Effector memory CD4-positive, alpha-beta T cell (primary cell): ENCODE measurements around the gene BAG1.
A peak's percentile ranks its signal among the peaks of the same experiment; 100 is the strongest.

Source experiments
- DNase-seq, 3 donors: peaks; one replicate each; pipeline ENCODE4 v3.0.0-alpha.2; 2020
- H3K27ac ChIP-seq: 2 replicates; pipeline ENCODE4 v1.7.0; 2013; ENCODE audit warnings: mild to moderate bottlenecking, low read length, moderate library complexity; ENCODE audit not compliant: insufficient read depth, poor library complexity, severe bottlenecking
- H3K27me3 ChIP-seq: replicated peaks from 2 replicates; pipeline ENCODE4 v1.7.0; 2013; ENCODE audit warnings: mild to moderate bottlenecking, low read length; ENCODE audit not compliant: insufficient read depth, control insufficient read depth, poor library complexity, severe bottlenecking
- H3K36me3 ChIP-seq: 2 replicates; pipeline ENCODE4 v1.7.0; 2013; ENCODE audit warnings: mild to moderate bottlenecking, low read length, moderate library complexity; ENCODE audit not compliant: control insufficient read depth, insufficient read depth
- H3K4me1 ChIP-seq: 2 replicates; pipeline ENCODE4 v1.7.0; 2013; ENCODE audit warnings: low read length, mild to moderate bottlenecking; ENCODE audit not compliant: control insufficient read depth, insufficient read depth, poor library complexity, severe bottlenecking
- H3K4me3 ChIP-seq: 2 replicates; pipeline ENCODE4 v1.7.0; 2013; ENCODE audit warnings: low read length, low read depth, mild to moderate bottlenecking; ENCODE audit not compliant: insufficient read depth, poor library complexity, severe bottlenecking
- H3K9me3 ChIP-seq: 2 replicates; pipeline ENCODE4 v1.7.0; 2013; ENCODE audit warnings: mild to moderate bottlenecking, low read length, moderate library complexity; ENCODE audit not compliant: control insufficient read depth

BAG1 gene

GRCh38 chr9:33285502-33285901 lies 21.0 kb upstream of the BAG1 start:
- peaks cover 5% of the 10 kb centered on the region for H3K4me1 ChIP-seq
- no peaks in the 10 kb centered on the region for H3K27me3 ChIP-seq
- peaks cover 22% of the 10 kb centered on the region for H3K36me3 ChIP-seq
- DNase-seq, result no peak
- no peaks in the 10 kb centered on the region for H3K9me3 ChIP-seq
- no peak overlapping the region for H3K4me3 ChIP-seq
- no peak overlapping the region for H3K27ac ChIP-seq

GRCh38 chr9:33277484-33277883 lies 13.0 kb upstream of the BAG1 start:
- Histone ChIP-seq H3K27ac (no peak overlapping the region), H3K36me3 (peaks cover 73% of the 10 kb centered on the region), H3K9me3 (no peaks in the 10 kb centered on the region), H3K4me1 (no peaks in the 10 kb centered on the region), H3K27me3 (no peaks in the 10 kb centered on the region), H3K4me3 (no peak overlapping the region)
- no peak for DNase-seq

GRCh38 chr9:33273972-33274328 lies 9.4 kb upstream of the BAG1 start:
- Histone ChIP-seq H3K4me1 (no peaks in the 10 kb centered on the region), H3K36me3 (peaks cover 62% of the 10 kb centered on the region)
- no peak for DNase-seq

GRCh38 chr9:33273266-33273971 lies 8.9 kb upstream of the BAG1 start:
- H3K4me1 ChIP-seq, result no peaks in the 10 kb centered on the region
- H3K4me3 ChIP-seq, result no peak overlapping the region
- no peak overlapping the region for H3K27ac ChIP-seq
- no peaks in the 10 kb centered on the region for H3K27me3 ChIP-seq
- peaks cover 61% of the 10 kb centered on the region for H3K36me3 ChIP-seq
- H3K9me3 ChIP-seq, result no peaks in the 10 kb centered on the region
- DNase-seq, result no peak

More at GRCh38 chr9:33273972-33274328, 9.4 kb upstream of the BAG1 start:
- H3K4me3 ChIP-seq, result no peak overlapping the region
- no peak overlapping the region for H3K27ac ChIP-seq
- no peaks in the 10 kb centered on the region for H3K27me3 ChIP-seq
- no peaks in the 10 kb centered on the region for H3K9me3 ChIP-seq

DNA sequence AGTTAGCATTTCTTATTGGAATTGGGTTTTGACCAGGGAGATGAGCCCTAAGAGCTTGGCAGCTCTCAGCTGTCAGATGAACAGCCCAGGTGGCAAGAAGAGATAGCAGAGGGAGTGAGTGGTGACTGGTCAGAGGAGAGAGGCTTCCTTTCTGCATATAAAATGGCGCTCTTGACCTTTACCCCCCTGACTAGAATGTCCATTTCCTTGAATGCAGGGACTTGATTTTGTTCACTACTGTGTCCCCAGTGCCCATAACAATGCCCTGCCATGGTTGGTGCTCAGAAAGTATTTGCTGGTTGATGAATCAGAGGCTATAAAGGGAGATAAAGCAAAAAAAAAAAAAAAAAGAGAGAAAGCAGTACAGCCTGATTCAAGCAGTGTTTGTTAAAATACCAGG lies 7.6 kb upstream of the BAG1 start:
- H3K9me3 ChIP-seq, result no peaks in the 10 kb centered on the region
- H3K36me3 ChIP-seq, result peaks cover 61% of the 10 kb centered on the region
- no peaks in the 10 kb centered on the region for H3K4me1 ChIP-seq
- H3K27ac ChIP-seq, result no peak overlapping the region
- H3K27me3 ChIP-seq, result no peaks in the 10 kb centered on the region
- no peak for DNase-seq
- no peak overlapping the region for H3K4me3 ChIP-seq

GRCh38 chr9:33270146-33270545 lies 5.6 kb upstream of the BAG1 start:
- Histone ChIP-seq H3K4me3 (no peak overlapping the region), H3K9me3 (no peaks in the 10 kb centered on the region), H3K4me1 (peaks cover 14% of the 10 kb centered on the region), H3K27me3 (no peaks in the 10 kb centered on the region), H3K27ac (no peak overlapping the region), H3K36me3 (peaks cover 49% of the 10 kb centered on the region)
- DNase-seq, result no peak

GRCh38 chr9:33267151-33267767 lies 2.8 kb upstream of the BAG1 start:
- peaks cover 39% of the 10 kb centered on the region for H3K36me3 ChIP-seq
- peaks cover 22% of the 10 kb centered on the region for H3K4me1 ChIP-seq
- DNase-seq, result no peak
- H3K4me3 ChIP-seq, result no peak overlapping the region
- H3K27me3 ChIP-seq, result no peaks in the 10 kb centered on the region
- no peak overlapping the region for H3K27ac ChIP-seq
- no peaks in the 10 kb centered on the region for H3K9me3 ChIP-seq

DNA sequence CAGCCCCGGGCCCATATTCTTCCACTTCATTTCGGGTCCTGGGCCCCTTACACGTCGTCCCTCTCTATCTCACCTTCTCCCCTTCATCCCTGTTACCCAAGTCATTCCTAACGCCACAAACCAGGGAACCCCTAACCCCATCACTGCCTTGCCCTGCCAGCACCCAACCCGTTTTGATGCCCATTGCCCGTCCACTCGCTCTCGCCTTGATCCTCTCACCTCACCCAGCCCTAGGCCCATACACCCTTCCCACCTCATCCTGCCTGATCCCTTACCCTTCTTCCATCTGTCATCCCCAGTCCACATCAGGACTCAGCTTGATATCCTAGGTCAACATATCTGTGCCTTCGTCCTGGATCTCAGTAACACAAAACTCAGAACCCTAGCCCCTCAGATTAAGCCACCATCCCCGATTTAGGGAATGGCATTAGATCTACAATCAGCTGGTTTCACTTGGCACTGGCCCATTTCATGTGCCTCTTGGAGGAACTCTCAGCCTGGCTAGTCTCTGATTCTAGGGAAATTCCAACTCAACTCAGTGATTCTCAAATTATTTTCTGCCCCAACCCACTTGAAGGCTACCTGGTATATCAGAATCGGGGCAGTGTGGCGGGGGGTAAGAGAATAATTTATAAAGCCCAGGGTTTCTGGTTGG lies 830 bp upstream of the BAG1 start:
- Histone ChIP-seq H3K27me3 (no peaks in the 10 kb centered on the region), H3K36me3 (peaks cover 33% of the 10 kb centered on the region), H3K4me1 (peaks cover 22% of the 10 kb centered on the region), H3K27ac (peak overlapping the region; percentile 82), H3K9me3 (no peaks in the 10 kb centered on the region), H3K4me3 (peak overlapping the region; percentile 57)
- no peak for DNase-seq

GRCh38 chr9:33264003-33264472 lies 470 bp downstream of the BAG1 start:
- H3K4me1 ChIP-seq, result peaks cover 22% of the 10 kb centered on the region
- H3K36me3 ChIP-seq, result peaks cover 45% of the 10 kb centered on the region
- peak; percentile 19 to 37 (median 24) for DNase-seq
- no peaks in the 10 kb centered on the region for H3K9me3 ChIP-seq
- H3K27me3 ChIP-seq, result no peaks in the 10 kb centered on the region
- peak overlapping the region; percentile 93 for H3K4me3 ChIP-seq
- H3K27ac ChIP-seq, result peak overlapping the region; percentile 82
